OCI-LY3 (cell line): ENCODE measurements around the gene PACS2.

ENCODE experiments used
- H2AFZ ChIP-seq: fragments of 200-600, 300-600 bp; shearing (Covaris generic); 2 replicates; pipeline ENCODE4 v1.6.0; 2014; ENCODE audit warnings: antibody characterized with exemption, low read depth, low read length
- H3K27ac ChIP-seq: fragments of 200-600, 300-600 bp; sonication (generic); 2 replicates; pipeline ENCODE4 v1.5.1; 2014; ENCODE audit warnings: mild to moderate bottlenecking, low read length, moderate library complexity, mixed read lengths
- H3K27me3 ChIP-seq: fragments of 200-600, 300-600 bp; sonication (generic); 2 replicates; pipeline ENCODE4 v1.6.1; 2014; ENCODE audit warnings: low read depth, low read length, mixed read lengths
- H3K36me3 ChIP-seq: fragments of 200-600, 300-600 bp; sonication (generic); replicated peaks from 2 replicates; pipeline ENCODE3; 2014; ENCODE audit warnings: low read depth, low read length, mixed read lengths
- H3K4me1 ChIP-seq: fragments of 300-600, 200-600 bp; sonication (generic); 2 replicates; pipeline ENCODE4 v1.6.1; 2014; ENCODE audit warnings: low read length, mixed read lengths
- H3K4me2 ChIP-seq: fragments of 200-600, 300-600 bp; sonication (generic); 2 replicates; pipeline ENCODE4 v1.6.1; 2014; ENCODE audit warnings: low read length, mixed read lengths
- H3K4me3 ChIP-seq: fragments of 300-600, 200-600 bp; sonication (generic); 2 replicates; pipeline ENCODE4 v1.5.1; 2014; ENCODE audit warnings: antibody characterized with exemption, mild to moderate bottlenecking, low read length, moderate library complexity
- H3K79me2 ChIP-seq: fragments of 300-600, 200-600 bp; shearing (Covaris generic); 2 replicates; pipeline ENCODE4 v1.6.1; 2014; ENCODE audit warnings: mild to moderate bottlenecking, low read length, mixed read lengths
- H3K9ac ChIP-seq: fragments of 300-600, 200-600 bp; shearing (Covaris generic); 2 replicates; pipeline ENCODE4 v1.6.0; 2014; ENCODE audit warnings: mild to moderate bottlenecking, low read length, moderate library complexity
- H3K9me3 ChIP-seq: fragments of 200-600, 300-600 bp; shearing (Covaris generic); 2 replicates; pipeline ENCODE4 v1.6.1; 2014; ENCODE audit warnings: low read length, mixed read lengths; ENCODE audit not compliant: insufficient read depth
- H4K20me1 ChIP-seq: fragments of 200-600, 300-600 bp; sonication (generic); 2 replicates; pipeline ENCODE4 v1.6.1; 2016; ENCODE audit warnings: low read length, mixed read lengths; ENCODE audit not compliant: insufficient read depth
- EZH2phosphoT487 ChIP-seq: fragments of 200-600 bp; shearing (Covaris generic); IDR thresholded peaks from 2 replicates; pipeline ENCODE4 v1.6.1; 2018; ENCODE audit warnings: antibody characterized with exemption, mixed run types, low read depth
- TF ChIP-seq, protein P1 (sequence below): fragments of 200-600, 300-600 bp; sonication (generic); IDR thresholded peaks from 2 replicates; pipeline ENCODE4 v1.5.1; 2014; ENCODE audit warnings: antibody characterized with exemption, low read length, low read depth

The PACS2 gene

DNA sequence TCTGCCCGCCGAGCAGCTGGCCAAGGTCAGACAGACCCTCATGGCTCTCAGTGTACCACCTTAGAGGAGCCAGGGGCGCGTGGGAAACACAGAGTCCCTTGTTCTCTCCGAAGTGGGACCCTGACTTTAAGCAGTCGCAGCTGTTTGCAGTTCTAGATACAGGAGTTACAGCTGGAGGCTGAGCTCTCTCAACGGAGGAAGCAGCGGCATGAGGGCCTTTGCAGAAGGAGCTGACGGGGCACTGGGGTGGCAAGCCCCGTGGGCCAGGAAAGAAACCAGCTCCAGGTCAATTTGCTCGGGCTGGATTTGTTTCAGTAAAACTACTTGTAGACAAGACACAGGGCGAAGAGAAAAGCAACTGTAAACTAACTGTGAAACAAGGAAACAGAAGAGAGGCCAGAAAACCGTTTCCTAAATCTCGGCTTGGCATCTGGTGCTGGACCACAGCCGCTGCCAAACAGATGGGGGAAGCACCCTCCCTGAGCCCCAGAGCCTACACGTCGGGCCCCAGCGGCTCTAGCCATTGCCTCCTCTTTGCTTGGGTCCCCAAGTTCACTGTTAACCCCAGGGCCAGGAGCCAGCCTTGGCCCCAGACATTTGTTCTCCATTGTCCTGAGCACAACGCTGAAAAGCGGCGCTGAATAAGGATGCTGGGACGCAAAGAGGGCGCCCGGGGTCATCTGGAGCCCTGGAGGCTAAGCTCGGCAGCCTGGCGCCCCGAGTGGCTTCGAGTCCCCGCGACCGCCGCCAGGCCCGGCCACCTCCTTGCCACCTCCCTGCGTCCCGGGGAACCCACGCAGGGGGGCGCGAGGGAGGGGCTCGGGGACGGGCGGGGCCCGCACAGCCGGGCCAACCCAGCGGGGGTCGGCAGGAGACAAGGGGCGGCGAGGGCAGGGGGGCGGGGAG lies 914 bp upstream of the PACS2 start:
- peaks cover 29% of the 10 kb centered on the region for H3K4me1 ChIP-seq
- H3K4me3 ChIP-seq, result peak overlapping the region; percentile 76
- peak overlapping the region; percentile 29; the same call in 1 of the 2 replicates for H2AFZ ChIP-seq
- peak overlapping the region; percentile 13; the same call in 1 of the 2 replicates for H3K27ac ChIP-seq
- TF ChIP-seq, protein P1, sequence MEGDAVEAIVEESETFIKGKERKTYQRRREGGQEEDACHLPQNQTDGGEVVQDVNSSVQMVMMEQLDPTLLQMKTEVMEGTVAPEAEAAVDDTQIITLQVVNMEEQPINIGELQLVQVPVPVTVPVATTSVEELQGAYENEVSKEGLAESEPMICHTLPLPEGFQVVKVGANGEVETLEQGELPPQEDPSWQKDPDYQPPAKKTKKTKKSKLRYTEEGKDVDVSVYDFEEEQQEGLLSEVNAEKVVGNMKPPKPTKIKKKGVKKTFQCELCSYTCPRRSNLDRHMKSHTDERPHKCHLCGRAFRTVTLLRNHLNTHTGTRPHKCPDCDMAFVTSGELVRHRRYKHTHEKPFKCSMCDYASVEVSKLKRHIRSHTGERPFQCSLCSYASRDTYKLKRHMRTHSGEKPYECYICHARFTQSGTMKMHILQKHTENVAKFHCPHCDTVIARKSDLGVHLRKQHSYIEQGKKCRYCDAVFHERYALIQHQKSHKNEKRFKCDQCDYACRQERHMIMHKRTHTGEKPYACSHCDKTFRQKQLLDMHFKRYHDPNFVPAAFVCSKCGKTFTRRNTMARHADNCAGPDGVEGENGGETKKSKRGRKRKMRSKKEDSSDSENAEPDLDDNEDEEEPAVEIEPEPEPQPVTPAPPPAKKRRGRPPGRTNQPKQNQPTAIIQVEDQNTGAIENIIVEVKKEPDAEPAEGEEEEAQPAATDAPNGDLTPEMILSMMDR, result no peak
- no peak for TF ChIP-seq EZH2phosphoT487
- H3K79me2 ChIP-seq, result peaks cover 22% of the 10 kb centered on the region
- H3K9me3 ChIP-seq, result no peaks in the 10 kb centered on the region
- H3K4me2 ChIP-seq, result peak overlapping the region; percentile 96
- no peaks in the 10 kb centered on the region for H3K27me3 ChIP-seq
- no peaks in the 10 kb centered on the region for H4K20me1 ChIP-seq
- no peaks in the 10 kb centered on the region for H3K36me3 ChIP-seq
- H3K9ac ChIP-seq, result peak overlapping the region; percentile 68

DNA sequence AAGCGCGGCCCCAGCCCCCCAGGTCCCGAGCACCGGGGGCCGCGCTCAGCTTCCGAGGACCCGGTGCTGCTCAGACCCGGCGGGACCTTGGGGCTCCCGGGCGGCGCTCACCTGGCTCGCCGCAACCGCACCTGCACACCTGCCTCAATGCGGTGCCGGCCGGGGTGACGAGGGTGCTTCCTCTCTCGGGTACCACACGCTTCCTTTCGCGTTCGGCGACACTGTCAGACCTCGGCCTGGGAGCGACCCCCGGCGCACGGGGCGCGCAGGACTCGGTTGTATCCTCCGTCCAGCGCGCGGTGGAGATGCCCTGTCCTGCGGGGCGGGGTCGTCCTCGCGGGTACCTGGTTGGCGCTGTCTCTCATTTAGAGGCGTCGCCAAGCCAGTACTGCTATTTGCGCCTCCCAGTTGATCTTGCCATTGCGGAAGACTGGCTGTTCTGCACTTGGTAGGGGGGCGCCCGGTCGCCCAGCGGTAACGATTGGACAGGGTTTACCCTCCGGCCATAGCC lies 718 bp downstream of the PACS2 start:
- H3K36me3 ChIP-seq, result no peaks in the 10 kb centered on the region
- no peak overlapping the region for H3K27ac ChIP-seq
- peak overlapping the region; percentile 92 for H3K4me2 ChIP-seq
- TF ChIP-seq, protein P1, result no peak
- peaks cover 29% of the 10 kb centered on the region for H3K4me1 ChIP-seq
- peaks cover 24% of the 10 kb centered on the region for H3K79me2 ChIP-seq
- peak overlapping the region; percentile 80 for H3K4me3 ChIP-seq
- no peaks in the 10 kb centered on the region; the same call in 1 of the 2 replicates for H4K20me1 ChIP-seq
- H3K9ac ChIP-seq, result peak overlapping the region; percentile 62
- H3K27me3 ChIP-seq, result no peaks in the 10 kb centered on the region
- H2AFZ ChIP-seq, result no peak overlapping the region
- no peaks in the 10 kb centered on the region for H3K9me3 ChIP-seq

DNA sequence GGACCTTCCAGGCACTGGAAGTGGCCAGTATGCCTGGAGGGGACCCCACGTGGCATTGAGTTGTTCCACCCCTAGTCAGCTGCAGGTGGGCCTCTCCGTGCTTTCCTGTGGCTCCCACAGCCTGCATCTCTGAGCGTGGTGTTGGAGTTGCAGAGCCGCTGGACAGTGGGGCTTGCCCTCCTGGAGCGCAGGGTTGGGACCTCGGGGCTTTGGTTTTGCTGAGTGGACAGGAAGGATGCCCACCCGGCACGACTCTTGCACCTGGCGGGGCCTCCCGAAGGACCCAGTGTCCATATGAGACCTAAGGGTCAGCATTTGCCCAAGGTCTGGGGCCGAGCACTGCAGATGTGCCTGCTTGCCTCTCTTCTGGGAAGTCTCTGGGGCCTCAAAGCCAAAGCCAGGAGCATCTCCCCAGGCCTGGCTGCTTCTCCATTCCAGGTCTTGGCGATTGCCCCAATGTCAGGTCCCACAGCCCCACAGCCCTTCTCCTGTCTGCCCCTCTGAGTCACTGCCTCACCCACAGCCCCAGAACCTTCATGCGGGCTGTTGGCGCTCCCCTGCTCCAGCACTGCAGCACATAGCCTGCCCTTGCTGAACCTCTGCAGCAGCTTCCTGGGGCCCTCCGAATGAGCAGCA lies 1.5 kb downstream of the PACS2 start:
- H3K4me1 ChIP-seq, result peaks cover 29% of the 10 kb centered on the region

More for the DNA sequence above, 1.5 kb downstream of the PACS2 start:
- H4K20me1 ChIP-seq, result no peaks in the 10 kb centered on the region; the same call in 1 of the 2 replicates
- H2AFZ ChIP-seq, result no peak overlapping the region
- peaks cover 28% of the 10 kb centered on the region for H3K79me2 ChIP-seq
- no peak overlapping the region for H3K27ac ChIP-seq
- H3K4me3 ChIP-seq, result peak overlapping the region; percentile 80
- H3K9ac ChIP-seq, result no peak overlapping the region
- TF ChIP-seq EZH2phosphoT487, result no peak
- TF ChIP-seq, protein P1, result no peak
- H3K36me3 ChIP-seq, result no peaks in the 10 kb centered on the region
- H3K4me2 ChIP-seq, result peak overlapping the region; percentile 92
- H3K9me3 ChIP-seq, result no peaks in the 10 kb centered on the region
- H3K27me3 ChIP-seq, result no peaks in the 10 kb centered on the region
